NB4 (cell line): Measurements from ENCODE around the gene IKBKE.

Experiments
- CTCF ChIP-seq: IDR thresholded peaks from one replicate; pipeline ENCODE4 v1.5.1; 2012; ENCODE audit warnings: low read depth, low read length
- TF ChIP-seq, protein P1 (sequence below): IDR thresholded peaks from 2 replicates; pipeline ENCODE4 v1.6.1; 2011; ENCODE audit warnings: low read depth, low read length

- TF ChIP-seq CTCF: peak; percentile 51
- TF ChIP-seq, protein P1, sequence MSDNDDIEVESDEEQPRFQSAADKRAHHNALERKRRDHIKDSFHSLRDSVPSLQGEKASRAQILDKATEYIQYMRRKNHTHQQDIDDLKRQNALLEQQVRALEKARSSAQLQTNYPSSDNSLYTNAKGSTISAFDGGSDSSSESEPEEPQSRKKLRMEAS: no peak
Observed at GRCh38 chr1:206505702-206506355, 35.6 kb downstream of the IKBKE start.
